Large intestine (tissue), 3 donors: ENCODE results near the gene INMT. TPM values are rescaled to one million over a fixed set of nuclear protein-coding genes. Genes with fewer than 3 reads are reported as not detected.
"Not testable (repeated sequence)": the region's sequence is repeated elsewhere in the genome, so short reads cannot be mapped to it uniquely, and the experiment has no call there.

Source experiments
- DNase-seq, 2 donors: peaks; one replicate each; pipeline versions ENCODE4 v3.0.0 to v3.0.0-alpha.2; 2013
- H3K27ac ChIP-seq: one replicate; pipeline ENCODE4 v1.5.1; 2013; ENCODE audit warnings: low read length
- H3K27me3 ChIP-seq: 2 replicates; pipeline ENCODE4 v1.6.1; 2013; ENCODE audit warnings: low read length; ENCODE audit not compliant: control insufficient read depth, insufficient read depth
- H3K36me3 ChIP-seq: 2 replicates; pipeline ENCODE4 v1.6.1; 2013; ENCODE audit warnings: low read length; ENCODE audit not compliant: control insufficient read depth, insufficient read depth
- H3K4me1 ChIP-seq: one replicate; pipeline ENCODE4 v1.6.1; 2013; ENCODE audit warnings: low read length; ENCODE audit not compliant: control insufficient read depth, insufficient read depth
- H3K4me3 ChIP-seq: one replicate; pipeline ENCODE4 v1.5.1; 2013; ENCODE audit warnings: low read length
- H3K9me3 ChIP-seq: one replicate; pipeline ENCODE4 v1.6.1; 2013; ENCODE audit warnings: mild to moderate bottlenecking, low read depth, low read length, moderate library complexity; ENCODE audit not compliant: control insufficient read depth
- WGBS: methylation state at CpG from one replicate; pipeline ENCODE4 v1.1.5; 2013; ENCODE audit warnings: low lambda C conversion rate; ENCODE audit not compliant: insufficient coverage; 5-methylcytosine and 5-hydroxymethylcytosine counted together
- polyA plus RNA-seq: library from polyadenylated mRNA; unstranded; fragments of 120-200 nt; gene quantifications from one replicate; pipeline ENCODE4 v1.2.1, GENCODE V29; 2013

INMT gene
- polyA plus RNA-seq, 1 donor, result 10.1 TPM

GRCh38 chr7:30708983-30709382 lies 43.0 kb upstream of the INMT start:
- no peak for DNase-seq
- H3K36me3 ChIP-seq, result no peaks in the 10 kb centered on the region
- no peak overlapping the region for H3K4me3 ChIP-seq
- H3K4me1 ChIP-seq, result no peaks in the 10 kb centered on the region
- no peaks in the 10 kb centered on the region for H3K27me3 ChIP-seq
- no peaks in the 10 kb centered on the region for H3K9me3 ChIP-seq
- no CpG with 5 or more reads among the region's 3 CpGs for WGBS
- no peak overlapping the region for H3K27ac ChIP-seq

- no CpG with 5 or more reads among the region's 6 CpGs for WGBS
Observed at GRCh38 chr7:30709549-30709948, 42.4 kb upstream of the INMT start.

GRCh38 chr7:30710669-30711068 lies 41.3 kb upstream of the INMT start:
- WGBS, result no CpG with 5 or more reads among the region's 4 CpGs
- Histone ChIP-seq H3K4me1 (no peaks in the 10 kb centered on the region), H3K27ac (no peak overlapping the region), H3K36me3 (no peaks in the 10 kb centered on the region), H3K9me3 (no peaks in the 10 kb centered on the region), H3K27me3 (no peaks in the 10 kb centered on the region), H3K4me3 (no peak overlapping the region)
- DNase-seq, result no peak

More at GRCh38 chr7:30709549-30709948, 42.4 kb upstream of the INMT start:
- H3K4me1 ChIP-seq, result no peaks in the 10 kb centered on the region
- H3K27ac ChIP-seq, result no peak overlapping the region
- H3K4me3 ChIP-seq, result no peak overlapping the region
- H3K27me3 ChIP-seq, result no peaks in the 10 kb centered on the region
- H3K9me3 ChIP-seq, result no peaks in the 10 kb centered on the region
- DNase-seq, result no peak
- no peaks in the 10 kb centered on the region for H3K36me3 ChIP-seq

GRCh38 chr7:30713392-30713791 lies 38.5 kb upstream of the INMT start:
- no peak overlapping the region for H3K27ac ChIP-seq
- no peaks in the 10 kb centered on the region for H3K27me3 ChIP-seq
- H3K4me1 ChIP-seq, result no peaks in the 10 kb centered on the region
- peaks cover 3% of the 10 kb centered on the region for H3K9me3 ChIP-seq
- H3K36me3 ChIP-seq, result no peaks in the 10 kb centered on the region
- H3K4me3 ChIP-seq, result no peak overlapping the region
- no peak for DNase-seq
- WGBS, result 70% methylated on average over 2 of the region's 6 CpGs

GRCh38 chr7:30714129-30714528 lies 37.8 kb upstream of the INMT start:
- no peaks in the 10 kb centered on the region for H3K27me3 ChIP-seq
- H3K4me3 ChIP-seq, result no peak overlapping the region
- WGBS, result no CpG with 5 or more reads among the region's 1 CpG
- H3K9me3 ChIP-seq, result peaks cover 3% of the 10 kb centered on the region
- DNase-seq, result no peak
- no peak overlapping the region for H3K27ac ChIP-seq
- H3K4me1 ChIP-seq, result no peaks in the 10 kb centered on the region
- no peaks in the 10 kb centered on the region for H3K36me3 ChIP-seq

- peaks cover 12% of the 10 kb centered on the region for H3K9me3 ChIP-seq
- no peak overlapping the region for H3K4me3 ChIP-seq
- H3K4me1 ChIP-seq, result no peaks in the 10 kb centered on the region
- no peak for DNase-seq
- no peaks in the 10 kb centered on the region for H3K36me3 ChIP-seq
- H3K27ac ChIP-seq, result no peak overlapping the region
- no peaks in the 10 kb centered on the region for H3K27me3 ChIP-seq
- no CpG with 5 or more reads among the region's 2 CpGs for WGBS
Observed at GRCh38 chr7:30717181-30717580, 34.8 kb upstream of the INMT start.

- not testable (repeated sequence) for H3K4me3 ChIP-seq, H3K27me3 ChIP-seq, H3K36me3 ChIP-seq, H3K27ac ChIP-seq, H3K4me1 ChIP-seq, DNase-seq
- H3K9me3 ChIP-seq, result peaks cover 12% of the 10 kb centered on the region
- 89% methylated on average over 2 of the region's 2 CpGs for WGBS
Observed at GRCh38 chr7:30719434-30719833, 32.5 kb upstream of the INMT start.

- Histone ChIP-seq H3K36me3 (no peaks in the 10 kb centered on the region), H3K4me3 (no peak overlapping the region), H3K4me1 (no peaks in the 10 kb centered on the region), H3K27me3 (no peaks in the 10 kb centered on the region), H3K9me3 (peaks cover 12% of the 10 kb centered on the region), H3K27ac (no peak overlapping the region)
- no CpG with 5 or more reads among the region's 1 CpG for WGBS
- DNase-seq, result no peak
Observed at GRCh38 chr7:30721211-30721610, 30.7 kb upstream of the INMT start.

GRCh38 chr7:30722187-30722586 lies 29.7 kb upstream of the INMT start:
- no CpG with 5 or more reads among the region's 2 CpGs for WGBS
- H3K36me3 ChIP-seq, result no peaks in the 10 kb centered on the region
- no peak overlapping the region for H3K4me3 ChIP-seq
- peaks cover 12% of the 10 kb centered on the region for H3K9me3 ChIP-seq
- DNase-seq, result no peak
- H3K27ac ChIP-seq, result no peak overlapping the region
- H3K4me1 ChIP-seq, result peaks cover 2% of the 10 kb centered on the region
- H3K27me3 ChIP-seq, result no peaks in the 10 kb centered on the region

GRCh38 chr7:30722671-30723070 lies 29.3 kb upstream of the INMT start:
- Histone ChIP-seq H3K27ac (no peak overlapping the region), H3K36me3 (no peaks in the 10 kb centered on the region), H3K27me3 (no peaks in the 10 kb centered on the region), H3K4me1 (peaks cover 4% of the 10 kb centered on the region), H3K4me3 (no peak overlapping the region), H3K9me3 (peaks cover 9% of the 10 kb centered on the region)
- DNase-seq, result no peak

- Histone ChIP-seq H3K9me3 (peaks cover 9% of the 10 kb centered on the region), H3K4me3 (no peak overlapping the region), H3K27me3 (no peaks in the 10 kb centered on the region), H3K27ac (no peak overlapping the region), H3K36me3 (no peaks in the 10 kb centered on the region), H3K4me1 (peaks cover 4% of the 10 kb centered on the region)
- WGBS, result 60% methylated on average over 1 of the region's 4 CpGs
- no peak for DNase-seq
Observed at GRCh38 chr7:30723776-30724175, 28.2 kb upstream of the INMT start.
